Measurements from ENCODE around the gene MMRN2. TPM values are rescaled to one million over a fixed set of nuclear protein-coding genes. Genes with fewer than 3 reads are reported as not detected.

The MMRN2 gene
- total and polyA plus RNA-seq, 8 donors, result 3.2 to 7.4 (median 5.0) TPM

DNA sequence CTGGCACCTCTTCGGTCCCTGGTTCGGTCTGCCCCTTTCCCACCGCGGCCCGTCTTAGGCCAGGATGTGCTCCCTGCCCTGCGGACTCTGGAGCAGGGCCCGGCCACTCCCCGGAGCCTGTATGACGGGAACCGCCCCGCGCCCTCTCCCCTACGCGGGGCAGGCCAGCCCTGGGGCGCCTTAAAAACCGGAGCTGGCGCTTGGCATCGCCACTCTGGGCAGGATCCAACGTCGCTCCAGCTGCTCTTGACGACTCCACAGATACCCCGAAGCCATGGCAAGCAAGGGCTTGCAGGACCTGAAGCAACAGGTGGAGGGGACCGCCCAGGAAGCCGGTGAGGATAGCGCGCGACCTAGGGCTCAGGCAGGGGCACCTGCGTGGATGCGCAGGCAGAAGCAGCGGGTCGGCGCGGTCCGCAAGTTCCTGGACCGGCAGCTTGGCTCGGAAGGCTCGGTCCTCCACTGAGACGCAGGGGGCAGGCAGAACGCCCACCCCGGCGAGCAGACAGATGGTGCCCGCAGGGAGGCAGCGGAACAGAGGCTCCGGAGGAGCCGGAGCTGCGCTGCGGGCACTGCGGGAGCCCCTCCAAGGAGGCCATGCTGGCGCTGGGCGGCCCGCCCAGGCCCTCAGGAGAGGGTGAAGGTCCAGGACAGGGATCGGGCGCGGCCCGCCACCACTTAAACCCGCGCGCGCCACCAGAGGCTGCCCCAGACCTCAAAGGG is 11.0 kb upstream of the MMRN2 start, which contains the start of gene ADIRF:
Gene ADIRF (plus strand): TSS at position 212 of the 723 bp plus-strand sequence. CDS start 63 bp downstream, at position 275.
- ATAC-seq (peak in 1 of 4 donors; percentile 4), FAIRE-seq (no peak), DNase-seq (peak in 3 of 6 donors; percentile 63 to 87 (median 70))
- peak within 1 kb of the TSS; percentile 5 to 55 (median 30) for H3K4me3 ChIP-seq
- intact Hi-C loops (cut with DNase I), result no loop called here
- no peaks in the 10 kb centered on the region for H3K27me3 ChIP-seq
- WGBS, 2 donors, result 44 to 46% methylated on average over 54 to 59 of the region's 59 CpGs
- H3K27ac ChIP-seq, result no peak within 1 kb of the TSS
- TF ChIP-seq CTCF (IDR thresholded peaks at IDR 0.05), result no peak
- H3K36me3 ChIP-seq, result no peaks in the 10 kb centered on the region
- H3K9me3 ChIP-seq, result no peaks in the 10 kb centered on the region
- peaks cover 5 to 9% (median 7%) of the 10 kb centered on the region in 3 donors for H3K4me1 ChIP-seq

- FAIRE-seq, result no peak
Observed at GRCh38 chr10:86967481-86967941, 10.1 kb upstream of the MMRN2 start.

GRCh38 chr10:86965986-86966654 is 8.7 kb upstream of the MMRN2 start:
- 78 to 82% methylated on average over 11 of the region's 11 CpGs for WGBS, 2 donors
- no peak for ATAC-seq
- FAIRE-seq, result no peak
- Histone ChIP-seq H3K36me3 (no peaks in the 10 kb centered on the region), H3K27me3 (no peaks in the 10 kb centered on the region), H3K4me3 (no peak overlapping the region), H3K4me1 (peaks cover 0 to 5% (median 0%) of the 10 kb centered on the region in 3 donors), H3K9me3 (no peaks in the 10 kb centered on the region), H3K27ac (no peak overlapping the region)
- no peak for DNase-seq
- intact Hi-C loops (cut with DNase I), result no loop called here
- TF ChIP-seq CTCF (IDR thresholded peaks at IDR 0.05), result no peak

More at GRCh38 chr10:86967481-86967941, 10.1 kb upstream of the MMRN2 start:
- Histone ChIP-seq H3K9me3 (no peaks in the 10 kb centered on the region), H3K27ac (no peak overlapping the region), H3K27me3 (no peaks in the 10 kb centered on the region), H3K4me1 (peaks cover 5 to 9% (median 7%) of the 10 kb centered on the region in 3 donors), H3K36me3 (no peaks in the 10 kb centered on the region), H3K4me3 (no peak overlapping the region)
- no peak for ATAC-seq
- no peak for TF ChIP-seq CTCF (IDR thresholded peaks at IDR 0.05)
- intact Hi-C loops (cut with DNase I), result no loop called here
- 87 to 89% methylated on average over 7 of the region's 7 CpGs for WGBS, 2 donors
- DNase-seq, result peak in 2 of 6 donors; percentile 54 to 60

DNA sequence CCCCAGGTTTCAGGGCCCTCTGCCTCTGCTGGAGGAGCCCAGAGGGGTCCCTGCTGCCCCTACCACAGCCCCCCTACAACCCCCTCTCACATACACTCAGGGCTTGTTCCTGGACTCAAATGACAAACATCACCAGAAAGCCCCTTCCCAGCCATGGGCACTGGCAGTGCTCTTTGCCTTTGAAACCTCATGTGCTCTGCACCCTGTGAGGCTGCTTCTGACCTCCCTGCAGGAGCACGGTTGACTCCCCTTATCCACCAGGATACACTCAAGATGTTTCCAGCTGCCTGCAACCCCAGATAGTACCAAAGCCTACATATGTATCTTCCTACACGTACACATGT is 7.4 kb upstream of the MMRN2 start:
- H3K9me3 ChIP-seq, result no peaks in the 10 kb centered on the region
- no peaks in the 10 kb centered on the region for H3K27me3 ChIP-seq
- WGBS, 2 donors, result 70 to 72% methylated on average over 2 of the region's 2 CpGs
- TF ChIP-seq CTCF (IDR thresholded peaks at IDR 0.05), result no peak
- intact Hi-C loops (cut with DNase I), result loop anchor here in 1 of 3 donors (5.0 kb wide), 1 partner anchor 273 kb away; no protein-coding TSS in a partner anchor
- H3K27ac ChIP-seq, result no peak overlapping the region
- H3K36me3 ChIP-seq, result no peaks in the 10 kb centered on the region
- no peak for ATAC-seq
- no peak for FAIRE-seq
- no peak overlapping the region for H3K4me3 ChIP-seq
- H3K4me1 ChIP-seq, result peaks cover 0 to 5% (median 0%) of the 10 kb centered on the region in 3 donors
- peak in 1 of 6 donors; percentile 35 for DNase-seq

Measured in pancreas (tissue), 10 donors.